Osteocyte (in vitro differentiated cells): ENCODE results near the gene CSF1R. TPM values are rescaled to one million over a fixed set of nuclear protein-coding genes. Genes with fewer than 3 reads are reported as not detected.

Experiments used
- DNase-seq: peaks from one replicate; pipeline ENCODE4 v3.0.0; 2021; ENCODE audit warnings: mixed read lengths; ENCODE audit not compliant: unreplicated experiment; ENCODE audit errors: extremely low spot score
- H3K27ac Mint-ChIP-seq: one replicate; pipeline ENCODE4 v1.8.0; 2021; ENCODE audit warnings: mild to moderate bottlenecking, mixed read lengths; ENCODE audit not compliant: unreplicated experiment
- H3K27me3 Mint-ChIP-seq: one replicate; pipeline ENCODE4 v1.8.0; 2021; ENCODE audit warnings: mixed read lengths; ENCODE audit not compliant: unreplicated experiment
- H3K36me3 Mint-ChIP-seq: one replicate; pipeline ENCODE4 v1.8.0; 2021; ENCODE audit warnings: mixed read lengths; ENCODE audit not compliant: unreplicated experiment
- H3K4me1 Mint-ChIP-seq: one replicate; pipeline ENCODE4 v1.8.0; 2021; ENCODE audit warnings: mixed read lengths; ENCODE audit not compliant: unreplicated experiment
- H3K4me3 Mint-ChIP-seq: one replicate; pipeline ENCODE4 v1.8.0; 2021; ENCODE audit warnings: mild to moderate bottlenecking, moderate library complexity, mixed read lengths; ENCODE audit not compliant: unreplicated experiment
- H3K9me3 Mint-ChIP-seq: one replicate; pipeline ENCODE4 v1.8.0; 2021; ENCODE audit warnings: mixed read lengths; ENCODE audit not compliant: unreplicated experiment
- CTCF ChIP-seq: fragments of 200-600 bp; sonication (generic); IDR thresholded peaks from 2 replicates; pipeline ENCODE4 v1.5.0; 2021; ENCODE audit warnings: antibody characterized with exemption, mild to moderate bottlenecking, moderate library complexity
- total RNA-seq: library from RNA; stranded (reverse); gene quantifications from 2 replicates; pipeline ENCODE4 v1.2.1, GENCODE V29; 2021

CSF1R gene
- total RNA-seq, 1 donor from 2014 or later: 1.2 TPM

- DNase-seq: no peak
- Mint-ChIP-seq H3K27me3 (no peaks in the 10 kb centered on the region), H3K4me3 (no peak overlapping the region), H3K27ac (no peak overlapping the region), H3K9me3 (no peaks in the 10 kb centered on the region), H3K36me3 (no peaks in the 10 kb centered on the region), H3K4me1 (peaks cover 46% of the 10 kb centered on the region)
- TF ChIP-seq CTCF: no peak
These were observed 18.9 kb downstream of the CSF1R start for GRCh38 chr5:150067405-150067960.

- H3K4me1 Mint-ChIP-seq: peaks cover 46% of the 10 kb centered on the region
- no peak overlapping the region for H3K4me3 Mint-ChIP-seq
These were observed 19.4 kb downstream of the CSF1R start for GRCh38 chr5:150066901-150067396.

GRCh38 chr5:150066436-150066835 lies 19.9 kb downstream of the CSF1R start:
- Mint-ChIP-seq H3K27me3 (no peaks in the 10 kb centered on the region), H3K27ac (peak overlapping the region; percentile 75), H3K36me3 (no peaks in the 10 kb centered on the region), H3K9me3 (no peaks in the 10 kb centered on the region), H3K4me1 (peaks cover 46% of the 10 kb centered on the region), H3K4me3 (no peak overlapping the region)
- TF ChIP-seq CTCF: no peak
- no peak for DNase-seq

More at GRCh38 chr5:150066901-150067396, 19.4 kb downstream of the CSF1R start:
- no peak for TF ChIP-seq CTCF
- Mint-ChIP-seq H3K27me3 (no peaks in the 10 kb centered on the region), H3K36me3 (no peaks in the 10 kb centered on the region), H3K9me3 (no peaks in the 10 kb centered on the region), H3K27ac (peak overlapping the region; percentile 71)
- DNase-seq: no peak

GRCh38 chr5:150065886-150066285 lies 20.5 kb downstream of the CSF1R start:
- H3K27me3 Mint-ChIP-seq: no peaks in the 10 kb centered on the region
- H3K27ac Mint-ChIP-seq: peak overlapping the region; percentile 75
- no peak overlapping the region for H3K4me3 Mint-ChIP-seq
- no peak for TF ChIP-seq CTCF
- no peaks in the 10 kb centered on the region for H3K9me3 Mint-ChIP-seq
- DNase-seq: no peak
- H3K36me3 Mint-ChIP-seq: no peaks in the 10 kb centered on the region
- H3K4me1 Mint-ChIP-seq: peaks cover 46% of the 10 kb centered on the region

GRCh38 chr5:150065346-150065745 lies 21.0 kb downstream of the CSF1R start:
- no peak for DNase-seq
- Mint-ChIP-seq H3K36me3 (no peaks in the 10 kb centered on the region), H3K27me3 (no peaks in the 10 kb centered on the region), H3K4me3 (no peak overlapping the region), H3K9me3 (no peaks in the 10 kb centered on the region), H3K4me1 (peaks cover 46% of the 10 kb centered on the region), H3K27ac (peak overlapping the region; percentile 75)
- no peak for TF ChIP-seq CTCF
